ENCODE measurements around the gene TBC1D22A.
"Not testable (repeated sequence)": the region's sequence is repeated elsewhere in the genome, so short reads cannot be mapped to it uniquely, and the experiment has no call there.

The TBC1D22A gene

DNA sequence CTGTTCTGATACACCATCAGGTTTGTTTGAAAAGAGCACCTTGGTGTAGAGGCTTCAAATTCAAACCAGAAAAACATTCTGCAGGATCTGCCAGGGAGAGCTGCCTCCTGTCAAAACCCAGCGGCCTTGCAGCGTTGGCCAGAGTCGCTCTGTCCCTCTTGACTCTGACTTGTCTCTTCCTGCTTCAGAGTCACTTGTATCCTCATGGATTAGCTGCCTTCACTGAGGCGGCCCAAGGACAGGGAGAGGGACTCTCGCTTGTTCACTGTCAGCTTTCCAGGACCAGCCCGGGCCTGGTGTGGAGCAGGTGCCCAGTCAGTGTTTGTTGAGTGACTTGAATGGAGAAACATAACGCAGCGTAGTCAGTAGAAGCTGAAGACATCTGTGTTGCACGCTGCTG, 18.0 kb downstream of the TBC1D22A start:
- Histone ChIP-seq H3K4me1 (ENCODE audit: low read length) (peaks cover 25% of the 10 kb centered on the region), H4K20me1 (ENCODE audit: insufficient read depth, low read length) (peaks cover 77% of the 10 kb centered on the region), H3K9ac (ENCODE audit: low read length) (no peak overlapping the region), H2AFZ (ENCODE audit: low read depth, low read length) (no peak overlapping the region), H3K27ac (ENCODE audit: low read length) (no peak overlapping the region), H3K79me2 (ENCODE audit: low read length) (peaks cover 100% of the 10 kb centered on the region), H3K36me3 (replicated peaks; ENCODE audit: low read depth, low read length) (peaks cover 81% of the 10 kb centered on the region), H3K9me3 (ENCODE audit: insufficient read depth, low read length) (no peaks in the 10 kb centered on the region), H3K4me2 (ENCODE audit: low read length) (no peak overlapping the region), H3K27me3 (ENCODE audit: low read depth, low read length) (no peaks in the 10 kb centered on the region), H3K4me3 (ENCODE audit: low read length) (no peak overlapping the region)
- no peak for TF ChIP-seq EZH2phosphoT487 (IDR thresholded peaks at IDR 0.05; ENCODE audit: low read depth)
- TF ChIP-seq, protein P1, sequence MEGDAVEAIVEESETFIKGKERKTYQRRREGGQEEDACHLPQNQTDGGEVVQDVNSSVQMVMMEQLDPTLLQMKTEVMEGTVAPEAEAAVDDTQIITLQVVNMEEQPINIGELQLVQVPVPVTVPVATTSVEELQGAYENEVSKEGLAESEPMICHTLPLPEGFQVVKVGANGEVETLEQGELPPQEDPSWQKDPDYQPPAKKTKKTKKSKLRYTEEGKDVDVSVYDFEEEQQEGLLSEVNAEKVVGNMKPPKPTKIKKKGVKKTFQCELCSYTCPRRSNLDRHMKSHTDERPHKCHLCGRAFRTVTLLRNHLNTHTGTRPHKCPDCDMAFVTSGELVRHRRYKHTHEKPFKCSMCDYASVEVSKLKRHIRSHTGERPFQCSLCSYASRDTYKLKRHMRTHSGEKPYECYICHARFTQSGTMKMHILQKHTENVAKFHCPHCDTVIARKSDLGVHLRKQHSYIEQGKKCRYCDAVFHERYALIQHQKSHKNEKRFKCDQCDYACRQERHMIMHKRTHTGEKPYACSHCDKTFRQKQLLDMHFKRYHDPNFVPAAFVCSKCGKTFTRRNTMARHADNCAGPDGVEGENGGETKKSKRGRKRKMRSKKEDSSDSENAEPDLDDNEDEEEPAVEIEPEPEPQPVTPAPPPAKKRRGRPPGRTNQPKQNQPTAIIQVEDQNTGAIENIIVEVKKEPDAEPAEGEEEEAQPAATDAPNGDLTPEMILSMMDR (IDR thresholded peaks at IDR 0.05; ENCODE audit: low read depth, low read length) = no peak

DNA sequence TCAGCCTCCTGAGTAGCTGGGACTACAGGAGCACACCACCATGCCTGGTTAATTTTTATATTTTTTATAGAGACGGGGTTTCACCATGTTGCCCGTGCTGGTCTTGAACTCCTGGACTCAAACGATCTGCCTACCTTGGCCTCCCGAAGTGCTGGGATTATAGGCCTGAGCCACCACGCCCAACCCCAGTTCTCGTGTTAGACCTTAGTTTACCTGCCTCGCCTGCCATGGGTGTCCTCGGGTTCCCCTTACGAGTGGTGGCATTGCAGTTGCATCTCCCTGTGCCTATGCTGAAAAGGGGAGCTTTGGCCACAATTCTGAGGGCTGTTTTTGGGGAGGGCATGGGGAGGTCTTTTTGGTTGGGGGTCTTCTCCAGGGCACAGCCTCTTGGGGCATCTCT, 18.8 kb downstream of the TBC1D22A start:
- Histone ChIP-seq H2AFZ (ENCODE audit: low read depth, low read length) (no peak overlapping the region), H3K27me3 (ENCODE audit: low read depth, low read length) (no peaks in the 10 kb centered on the region), H3K4me2 (ENCODE audit: low read length) (no peak overlapping the region), H3K4me3 (ENCODE audit: low read length) (no peak overlapping the region), H3K27ac (ENCODE audit: low read length) (no peak overlapping the region), H3K79me2 (ENCODE audit: low read length) (peaks cover 100% of the 10 kb centered on the region), H3K9me3 (ENCODE audit: insufficient read depth, low read length) (no peaks in the 10 kb centered on the region), H3K9ac (ENCODE audit: low read length) (no peak overlapping the region), H3K4me1 (ENCODE audit: low read length) (peaks cover 17% of the 10 kb centered on the region), H4K20me1 (ENCODE audit: insufficient read depth, low read length) (peaks cover 85% of the 10 kb centered on the region), H3K36me3 (replicated peaks; ENCODE audit: low read depth, low read length) (peaks cover 82% of the 10 kb centered on the region)
- TF ChIP-seq, protein P1 (IDR thresholded peaks at IDR 0.05; ENCODE audit: low read depth, low read length) = no peak
- no peak for TF ChIP-seq EZH2phosphoT487 (IDR thresholded peaks at IDR 0.05; ENCODE audit: low read depth)

DNA sequence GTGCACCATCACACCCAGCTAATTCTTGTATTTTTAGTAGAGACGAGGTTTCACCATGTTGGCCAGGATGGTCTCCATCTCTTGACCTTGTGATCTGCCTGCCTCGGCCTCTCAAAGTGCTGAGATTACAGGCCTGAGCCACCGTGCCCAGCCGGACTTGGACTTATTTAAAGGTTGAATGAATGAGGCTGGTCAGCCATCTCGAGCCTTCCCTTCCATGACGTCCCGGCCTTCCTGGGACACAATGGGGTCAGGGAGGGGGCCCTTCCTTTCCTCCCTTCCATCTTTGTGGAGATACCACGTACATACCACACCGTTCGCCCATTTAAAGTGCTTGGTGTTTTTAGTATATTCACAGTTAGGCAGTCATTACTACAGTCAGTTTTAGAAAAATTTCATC, 19.8 kb downstream of the TBC1D22A start:
- peaks cover 100% of the 10 kb centered on the region for H3K79me2 ChIP-seq (ENCODE audit: low read length)
- H3K9ac ChIP-seq (ENCODE audit: low read length) = not testable (repeated sequence)

DNA sequence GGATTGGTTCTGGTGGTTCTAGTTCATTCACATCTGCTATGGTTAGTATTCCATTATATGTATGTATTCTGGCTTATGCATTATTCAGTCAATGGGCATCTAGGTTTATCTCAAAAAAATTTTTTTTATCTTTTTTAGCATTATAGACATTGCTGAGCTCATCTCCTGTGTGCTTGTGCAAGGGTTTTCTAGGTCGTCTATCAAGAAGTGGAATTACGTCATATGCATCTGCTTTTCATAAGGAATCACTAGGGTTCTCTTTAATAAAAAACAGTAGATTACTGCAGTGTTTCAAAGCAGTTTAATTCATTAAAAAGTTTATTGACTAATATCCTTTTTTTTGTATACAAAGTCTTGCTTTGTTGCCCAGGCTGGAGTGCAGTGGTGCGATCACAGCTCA, 21.3 kb downstream of the TBC1D22A start:
- no peak overlapping the region for H3K4me2 ChIP-seq (ENCODE audit: low read length)
- no peak overlapping the region for H3K27ac ChIP-seq (ENCODE audit: low read length)
- H3K9me3 ChIP-seq (ENCODE audit: insufficient read depth, low read length) = no peaks in the 10 kb centered on the region
- TF ChIP-seq EZH2phosphoT487 (IDR thresholded peaks at IDR 0.05; ENCODE audit: low read depth) = no peak
- TF ChIP-seq, protein P1 (IDR thresholded peaks at IDR 0.05; ENCODE audit: low read depth, low read length) = no peak
- H3K4me1 ChIP-seq (ENCODE audit: low read length) = peaks cover 18% of the 10 kb centered on the region
- H2AFZ ChIP-seq (ENCODE audit: low read depth, low read length) = no peak overlapping the region
- H4K20me1 ChIP-seq (ENCODE audit: insufficient read depth, low read length) = peaks cover 98% of the 10 kb centered on the region
- H3K9ac ChIP-seq (ENCODE audit: low read length) = no peak overlapping the region
- H3K4me3 ChIP-seq (ENCODE audit: low read length) = no peak overlapping the region
- H3K36me3 ChIP-seq (replicated peaks; ENCODE audit: low read depth, low read length) = peaks cover 74% of the 10 kb centered on the region
- peaks cover 100% of the 10 kb centered on the region for H3K79me2 ChIP-seq (ENCODE audit: low read length)
- H3K27me3 ChIP-seq (ENCODE audit: low read depth, low read length) = no peaks in the 10 kb centered on the region

More for the DNA sequence above, 19.8 kb downstream of the TBC1D22A start:
- not testable (repeated sequence) for H3K27ac ChIP-seq (ENCODE audit: low read length); H3K27me3 ChIP-seq (ENCODE audit: low read depth, low read length); H3K4me3 ChIP-seq (ENCODE audit: low read length); H3K9me3 ChIP-seq (ENCODE audit: insufficient read depth, low read length); H2AFZ ChIP-seq (ENCODE audit: low read depth, low read length); H3K4me2 ChIP-seq (ENCODE audit: low read length)
- Histone ChIP-seq H4K20me1 (ENCODE audit: insufficient read depth, low read length) (peaks cover 94% of the 10 kb centered on the region), H3K36me3 (replicated peaks; ENCODE audit: low read depth, low read length) (peaks cover 81% of the 10 kb centered on the region), H3K4me1 (ENCODE audit: low read length) (peaks cover 10% of the 10 kb centered on the region)

All from OCI-LY3 (cell line).